ENCODE data around the gene WRNIP1.

WRNIP1 gene

DNA sequence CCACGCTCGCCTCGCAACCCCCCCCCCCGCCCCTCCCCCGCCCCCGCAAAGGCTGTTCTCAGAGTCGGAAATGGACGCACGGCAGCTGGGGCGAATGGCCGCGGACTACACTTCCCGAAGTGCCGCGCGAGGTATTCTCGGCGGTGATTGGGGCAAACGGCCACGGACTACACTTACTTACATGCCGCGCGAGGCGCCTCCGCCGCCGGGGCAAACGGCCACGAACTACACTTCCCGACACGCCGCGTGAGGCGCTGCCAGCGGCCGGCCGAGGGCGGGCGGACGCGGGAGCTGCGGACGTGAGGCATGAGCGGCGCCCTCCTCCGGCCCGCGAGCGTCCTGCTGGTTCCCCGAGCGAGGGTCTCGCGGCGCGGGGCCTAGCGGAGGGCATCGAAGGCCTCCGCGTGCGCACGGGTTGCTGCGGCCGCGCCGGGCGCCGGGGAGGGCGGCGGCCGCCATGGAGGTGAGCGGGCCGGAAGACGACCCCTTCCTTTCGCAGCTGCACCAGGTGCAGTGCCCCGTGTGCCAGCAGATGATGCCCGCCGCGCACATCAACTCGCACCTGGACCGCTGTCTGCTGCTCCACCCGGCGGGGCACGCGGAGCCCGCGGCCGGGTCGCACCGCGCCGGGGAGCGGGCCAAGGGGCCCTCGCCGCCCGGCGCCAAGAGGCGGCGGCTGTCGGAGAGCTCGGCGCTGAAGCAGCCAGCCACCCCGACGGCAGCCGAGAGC, at the start of gene WRNIP1:
WRNIP1 (plus strand) TSS at position 228 of the 730 bp plus-strand sequence; CDS start at position 458, 230 bp downstream.
- no peak for TF ChIP-seq ZNF274 (IDR thresholded peaks at IDR 0.05; ENCODE audit: low read depth, low read length)
- peak within 1 kb of the TSS; percentile 61 for H3K4me3 ChIP-seq (ENCODE audit: low read length)

DNA sequence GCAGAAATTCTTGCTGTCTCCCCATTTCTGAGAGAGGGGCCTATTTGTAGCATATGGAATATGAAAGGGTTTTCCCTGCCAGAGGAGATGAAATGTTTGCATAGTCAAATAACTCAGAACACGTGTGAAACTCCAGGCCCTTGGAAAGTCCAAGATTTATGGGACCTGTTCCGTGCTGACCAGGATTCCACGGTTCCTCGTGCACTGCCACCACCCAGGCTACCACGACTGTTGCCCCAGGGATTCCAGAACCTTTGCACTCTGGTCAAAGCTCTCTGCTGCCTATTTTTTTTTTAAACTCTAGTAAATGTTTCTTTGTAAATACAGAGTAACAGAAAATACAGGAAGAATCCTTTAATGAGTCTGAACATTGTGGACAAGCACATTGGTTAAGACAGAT, 49.5 kb upstream of the WRNIP1 start:
- no peak overlapping the region for H3K4me3 ChIP-seq (ENCODE audit: low read length)
- no peak for TF ChIP-seq ZNF274 (IDR thresholded peaks at IDR 0.05; ENCODE audit: low read depth, low read length)

DNA sequence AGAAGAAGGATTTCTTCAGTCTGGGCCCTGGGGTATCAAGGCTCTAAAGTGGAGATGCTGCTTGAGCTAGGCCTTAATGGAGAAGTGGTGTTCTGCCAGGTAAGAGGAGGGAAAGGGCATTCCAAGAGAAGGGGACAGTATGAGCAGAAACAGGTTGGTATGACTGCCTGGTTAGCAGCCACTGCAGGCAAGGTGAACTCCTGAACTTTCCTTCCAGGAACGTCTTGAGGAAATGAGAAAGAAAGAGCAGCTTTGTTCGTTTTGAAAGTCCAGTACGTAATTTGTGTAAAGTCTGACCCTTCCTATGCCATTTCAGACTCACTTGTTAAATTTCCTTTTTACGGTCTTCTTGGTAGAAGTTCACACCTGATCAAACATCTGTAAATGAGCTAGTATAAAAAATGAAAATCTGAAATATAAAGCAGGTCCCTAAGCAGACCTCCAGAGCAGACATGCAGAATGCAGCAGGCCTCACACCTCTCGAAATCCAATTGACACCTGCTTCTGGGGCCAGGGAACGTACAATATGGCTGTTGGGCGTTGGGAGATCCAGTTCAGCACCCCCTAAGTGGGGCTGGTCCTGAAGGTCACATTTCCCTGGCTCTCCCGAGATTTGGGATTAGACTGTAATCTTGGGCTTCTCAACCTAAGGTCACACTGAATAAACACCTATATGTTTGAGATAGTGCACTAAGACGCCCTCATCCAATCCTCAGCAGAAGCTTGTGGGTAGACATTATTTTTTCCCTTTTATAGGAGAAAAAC, 48.1 kb upstream of the WRNIP1 start:
- H3K4me3 ChIP-seq (ENCODE audit: low read length) = no peak overlapping the region
- TF ChIP-seq ZNF274 (IDR thresholded peaks at IDR 0.05; ENCODE audit: low read depth, low read length) = no peak

DNA sequence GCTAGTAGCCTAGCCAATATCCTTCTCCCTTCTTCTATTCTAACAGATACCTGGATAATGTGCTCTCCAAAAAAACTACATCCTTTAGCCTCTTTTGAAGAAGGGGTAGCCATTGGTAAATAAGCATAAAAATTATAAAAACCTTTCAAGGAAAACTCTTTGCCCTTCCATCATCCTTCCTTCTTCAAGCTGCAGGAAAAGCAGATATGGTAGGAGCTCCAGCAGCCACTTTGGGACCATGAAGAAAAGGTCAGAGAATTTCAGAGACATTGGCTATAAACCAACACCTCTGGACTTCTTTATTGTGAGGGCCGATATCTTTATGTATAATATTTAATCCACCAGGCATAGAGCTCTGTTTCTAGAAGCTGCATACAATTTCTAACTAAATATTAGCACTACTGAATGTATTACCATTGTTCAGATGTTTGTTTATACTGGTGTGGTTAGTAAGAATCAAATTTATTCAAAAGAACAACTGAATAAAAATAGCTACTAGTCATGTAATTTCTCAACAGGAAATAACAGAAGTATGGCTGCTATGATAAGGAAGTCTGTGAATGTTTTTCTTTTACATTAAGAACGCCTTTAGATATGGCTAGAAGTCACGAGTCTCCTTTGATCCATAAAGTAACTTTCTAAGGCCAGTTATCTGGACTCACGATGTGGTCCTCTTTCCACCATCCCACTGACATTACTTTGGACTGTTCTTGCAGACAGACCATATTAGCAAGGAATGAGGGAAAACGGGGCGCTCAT, 46.7 kb upstream of the WRNIP1 start:
- no peak overlapping the region for H3K4me3 ChIP-seq (ENCODE audit: low read length)
- TF ChIP-seq ZNF274 (IDR thresholded peaks at IDR 0.05; ENCODE audit: low read depth, low read length) = no peak

DNA sequence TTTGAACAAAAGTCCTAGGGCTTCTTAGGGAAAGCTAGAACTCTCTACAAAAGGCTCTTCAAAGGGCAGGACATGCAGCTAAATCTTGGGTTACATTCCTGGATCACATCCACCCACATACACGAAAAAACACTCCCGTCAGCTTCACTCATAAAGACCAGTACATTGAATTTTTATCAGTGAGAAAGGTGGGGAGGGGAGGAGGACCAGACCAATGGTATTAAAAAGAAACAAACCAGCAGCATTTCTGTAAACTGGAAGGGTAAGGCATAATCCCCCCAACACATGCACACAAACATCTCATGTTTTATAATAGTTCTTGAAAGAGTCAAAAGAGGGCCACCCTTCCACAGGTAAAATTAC, 46.1 kb upstream of the WRNIP1 start:
- H3K4me3 ChIP-seq (ENCODE audit: low read length) = no peak overlapping the region
- TF ChIP-seq ZNF274 (IDR thresholded peaks at IDR 0.05; ENCODE audit: low read depth, low read length) = no peak

DNA sequence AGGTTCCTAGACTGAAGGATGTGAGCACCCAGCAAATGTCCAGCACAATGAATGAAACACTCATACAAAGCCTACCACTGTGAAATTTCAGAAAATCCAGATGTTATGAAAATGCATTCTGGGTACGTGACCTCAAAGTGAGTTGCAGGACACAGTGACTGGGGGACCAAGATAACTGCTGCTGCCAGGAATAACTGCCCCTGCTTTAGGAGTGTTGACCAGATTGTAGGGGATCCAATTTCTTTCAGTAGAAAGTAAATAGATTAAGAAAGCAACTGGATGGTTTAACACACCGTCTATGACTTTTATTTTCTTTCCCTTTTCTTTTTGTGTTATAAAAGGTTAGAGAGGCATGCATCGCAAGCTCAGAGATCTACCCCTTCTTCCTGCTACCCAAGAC, 44.0 kb upstream of the WRNIP1 start:
- no peak for TF ChIP-seq ZNF274 (IDR thresholded peaks at IDR 0.05; ENCODE audit: low read depth, low read length)
- H3K4me3 ChIP-seq (ENCODE audit: low read length) = no peak overlapping the region

DNA sequence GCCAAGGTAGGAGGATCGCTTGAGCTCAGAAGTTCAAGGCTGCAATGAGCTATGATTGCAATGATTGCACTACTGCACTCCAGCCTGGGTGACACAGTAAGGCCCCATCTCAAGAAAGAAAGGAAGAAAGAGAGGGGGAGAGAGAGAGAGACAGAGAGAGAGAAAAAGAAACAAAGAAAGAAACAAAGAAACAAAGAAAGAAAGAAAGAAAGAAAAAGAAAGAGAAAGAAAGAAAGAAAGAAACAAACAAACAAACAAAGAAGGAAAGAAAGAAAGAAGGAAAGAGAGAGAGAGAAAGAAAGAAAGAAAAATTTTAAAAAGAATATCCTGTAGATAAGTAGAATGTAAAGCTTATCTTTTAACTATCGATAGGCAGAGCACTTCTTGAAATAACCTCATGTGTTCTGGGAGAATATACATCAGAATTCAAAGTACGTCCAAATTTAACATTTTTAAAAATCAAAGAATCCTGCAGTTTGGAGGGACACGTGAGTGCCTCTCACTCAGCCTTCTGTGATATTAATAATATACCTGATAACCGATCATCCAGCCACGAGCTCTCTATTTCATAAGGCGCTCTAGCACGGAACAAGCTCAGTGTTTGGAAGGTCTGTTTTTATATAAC, 39.7 kb upstream of the WRNIP1 start:
- no peak overlapping the region for H3K4me3 ChIP-seq (ENCODE audit: low read length)
- no peak for TF ChIP-seq ZNF274 (IDR thresholded peaks at IDR 0.05; ENCODE audit: low read depth, low read length)

DNA sequence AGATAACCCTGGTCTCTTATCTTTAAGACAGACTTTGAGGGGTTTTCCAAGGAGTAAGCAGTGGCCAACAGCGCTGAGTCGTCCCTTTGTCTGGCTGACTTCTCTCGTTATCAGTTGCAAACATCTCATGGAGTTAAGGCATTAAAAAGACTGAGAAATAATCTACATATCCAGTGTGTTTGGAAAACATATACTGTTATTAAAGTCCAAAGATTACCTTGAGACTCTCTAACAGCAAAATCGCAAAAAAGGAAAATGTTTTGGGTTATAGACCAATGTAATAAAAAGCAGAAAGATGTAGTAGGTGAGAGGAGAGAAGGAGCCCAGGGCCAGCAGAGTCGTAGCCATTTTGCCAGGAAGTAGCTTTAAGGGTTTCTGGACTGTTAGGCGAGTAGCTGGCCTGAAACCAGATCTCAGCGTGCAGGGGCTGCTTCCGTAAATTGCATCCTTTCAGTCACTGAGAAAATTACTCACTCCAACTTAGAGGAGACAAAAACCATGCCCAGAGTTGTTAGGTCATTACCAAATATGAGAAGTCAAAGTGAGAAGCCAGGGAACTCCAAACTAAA, 39.1 kb upstream of the WRNIP1 start:
- no peak overlapping the region for H3K4me3 ChIP-seq (ENCODE audit: low read length)
- no peak for TF ChIP-seq ZNF274 (IDR thresholded peaks at IDR 0.05; ENCODE audit: low read depth, low read length)

DNA sequence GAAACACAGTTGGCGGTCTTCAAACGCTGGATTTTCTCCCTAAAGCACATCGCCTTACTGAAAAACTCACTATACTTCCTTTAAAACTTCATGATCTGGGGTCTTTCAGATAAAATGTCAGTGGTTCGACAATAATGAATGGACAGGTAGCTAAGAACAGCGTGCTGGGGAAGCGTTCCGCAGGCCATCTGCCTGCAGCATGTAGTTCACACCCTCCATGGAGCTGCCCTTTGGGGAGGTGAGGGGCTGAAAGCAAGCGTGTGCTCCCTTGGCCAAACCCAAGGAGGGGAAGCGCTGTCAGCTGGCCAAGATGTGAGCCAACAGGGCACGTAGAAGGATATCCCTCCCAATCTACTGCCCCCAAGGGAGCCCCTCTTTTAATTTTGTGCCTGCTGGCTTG, 35.3 kb upstream of the WRNIP1 start:
- no peak overlapping the region for H3K4me3 ChIP-seq (ENCODE audit: low read length)
- no peak for TF ChIP-seq ZNF274 (IDR thresholded peaks at IDR 0.05; ENCODE audit: low read depth, low read length)

DNA sequence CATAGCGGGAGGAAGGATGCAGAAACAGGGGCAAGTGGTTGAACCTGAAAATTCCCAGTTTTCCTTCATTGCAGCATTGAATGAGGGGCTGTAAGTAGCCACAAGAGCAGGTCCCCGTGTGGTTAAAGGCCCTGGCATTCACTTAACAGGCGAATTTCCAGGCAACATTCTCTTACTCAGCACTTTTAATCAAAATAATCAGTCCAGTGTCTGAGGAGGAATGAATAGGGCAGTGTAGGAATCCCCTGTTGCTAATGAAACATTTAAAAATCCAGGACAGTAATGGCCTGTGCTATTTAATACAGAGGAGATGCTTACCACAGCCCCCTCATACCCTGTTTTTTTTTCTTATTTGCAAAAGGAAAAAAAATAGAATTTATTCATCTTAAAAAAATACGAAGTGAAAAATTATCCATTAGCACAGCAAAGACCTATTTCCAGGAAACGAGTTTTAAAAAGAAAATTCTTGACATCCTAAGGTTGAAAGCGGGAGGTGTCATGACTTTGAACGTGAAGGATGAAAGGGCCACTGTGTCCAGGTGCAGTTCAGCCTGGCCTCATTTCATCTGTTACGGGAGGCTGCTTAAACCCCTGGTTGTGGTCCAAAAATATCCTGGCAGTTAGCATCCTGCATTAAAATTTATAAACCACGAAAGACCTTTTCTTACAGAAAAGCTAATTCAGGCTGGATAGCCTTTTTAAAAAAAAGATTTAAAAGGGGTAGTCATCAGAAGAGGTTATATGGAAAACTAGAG, 34.7 kb upstream of the WRNIP1 start:
- no peak overlapping the region for H3K4me3 ChIP-seq (ENCODE audit: low read length)
- TF ChIP-seq ZNF274 (IDR thresholded peaks at IDR 0.05; ENCODE audit: low read depth, low read length) = no peak

DNA sequence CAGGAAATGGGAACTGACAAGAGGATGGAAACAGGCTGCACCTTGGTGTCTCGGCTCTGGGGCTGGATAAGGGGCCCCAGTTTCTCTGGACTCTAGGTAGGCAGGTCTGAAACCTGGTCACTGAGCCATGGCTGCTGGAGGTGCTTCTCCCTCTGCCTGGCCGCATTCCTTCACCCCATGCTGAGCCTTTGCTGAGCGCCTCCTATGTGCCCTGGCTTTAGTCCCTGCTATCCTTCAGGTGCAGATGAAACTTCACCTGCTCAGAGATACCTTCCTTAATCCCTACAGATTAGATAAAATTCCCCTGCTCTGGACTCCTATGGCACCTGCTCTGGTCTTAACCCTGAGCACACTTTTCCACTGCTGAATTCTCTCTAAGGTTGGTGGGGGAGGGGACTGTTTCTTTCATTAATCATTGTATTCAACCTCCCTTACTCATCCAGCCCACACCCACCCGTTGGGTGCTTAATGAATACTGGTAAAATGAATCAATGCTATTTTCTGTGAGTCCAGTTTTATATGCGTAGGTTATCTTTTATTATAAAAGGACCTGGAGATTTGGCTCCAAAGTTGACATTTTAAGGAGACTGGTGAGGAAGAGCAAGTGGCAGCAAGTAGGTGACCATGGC, 33.8 kb upstream of the WRNIP1 start:
- H3K4me3 ChIP-seq (ENCODE audit: low read length) = no peak overlapping the region
- no peak for TF ChIP-seq ZNF274 (IDR thresholded peaks at IDR 0.05; ENCODE audit: low read depth, low read length)

DNA sequence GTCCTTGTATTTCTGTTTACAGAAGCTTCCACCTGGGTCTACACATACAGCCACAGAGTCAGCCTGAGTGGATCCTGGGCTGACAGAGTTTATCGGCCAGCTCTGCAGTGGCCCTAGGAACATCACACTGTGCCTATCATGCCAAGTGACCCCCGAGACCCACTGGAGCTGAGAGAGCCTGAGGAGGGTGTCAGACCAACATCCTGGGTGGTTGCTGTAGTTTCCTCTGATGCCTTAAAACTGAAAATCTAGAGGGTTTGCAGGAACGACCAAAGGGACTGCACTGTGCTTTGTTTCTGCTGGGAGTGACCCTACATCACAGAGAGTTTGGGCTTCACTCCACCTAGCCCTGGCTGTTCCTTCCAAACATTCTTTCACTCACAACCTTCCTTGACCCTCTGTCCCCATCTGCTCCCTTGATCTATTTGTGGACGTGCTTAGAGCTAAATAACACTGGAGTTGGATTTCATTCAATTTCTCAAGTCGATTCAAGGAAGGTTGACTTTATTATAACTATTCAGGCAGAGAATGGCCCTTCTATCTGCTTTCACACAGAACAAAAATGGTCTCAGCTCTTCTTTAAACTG, 32.6 kb upstream of the WRNIP1 start:
- TF ChIP-seq ZNF274 (IDR thresholded peaks at IDR 0.05; ENCODE audit: low read depth, low read length) = no peak
- H3K4me3 ChIP-seq (ENCODE audit: low read length) = no peak overlapping the region

DNA sequence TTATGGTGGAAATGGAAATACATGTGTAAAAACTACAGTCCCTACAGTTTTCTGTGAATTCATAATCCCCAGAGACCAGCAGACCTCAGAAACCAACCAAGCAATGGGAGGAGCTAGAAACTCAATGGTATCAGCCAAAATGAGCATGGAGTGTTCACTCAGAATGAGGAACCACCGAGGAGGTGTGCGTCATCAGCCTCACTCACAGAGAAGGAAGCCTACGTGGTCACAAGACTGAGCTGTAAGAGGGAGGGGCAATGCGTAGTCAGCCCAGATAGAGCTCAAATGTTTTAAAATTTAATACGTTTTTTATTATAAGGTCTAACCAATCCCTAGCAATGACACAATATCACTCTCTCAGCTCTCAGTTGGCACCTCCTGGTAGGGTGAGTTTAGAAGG, 31.9 kb upstream of the WRNIP1 start:
- no peak overlapping the region for H3K4me3 ChIP-seq (ENCODE audit: low read length)
- TF ChIP-seq ZNF274 (IDR thresholded peaks at IDR 0.05; ENCODE audit: low read depth, low read length) = no peak
